ENCODE results near the gene PLPP3. TPM values are rescaled to one million over a fixed set of nuclear protein-coding genes. Genes with fewer than 3 reads are reported as not detected.
A peak's percentile ranks its signal among the peaks of the same experiment; 100 is the strongest.

Gene PLPP3
- total and polyA plus RNA-seq, 2 of the 8 experiments (the other 6 are each of a cell fraction or from before 2014, with no cell fraction given) = 33.2 to 42.0 TPM

- peak overlapping the region; percentile 90 for H2BK120ac ChIP-seq (replicated peaks; ENCODE audit: low read depth, low read length)
- ChIA-PET CTCF (ENCODE audit: partially characterized antibody) (interaction anchor here (0.6 to 4.0 kb wide), 13 partner anchors 11 to 410 kb away, joined by 3 to 31 read pairs (median 3); partner anchors contain the start of gene PLPP3), POLR2A (ENCODE audit: partially characterized antibody) (interaction anchor here (1.0 to 3.8 kb wide), 10 partner anchors 10 to 70 kb away, joined by 3 to 21 read pairs (median 4); partner anchors contain the start of gene PLPP3)
- no peak overlapping the region for H2BK20ac ChIP-seq (ENCODE audit: low read length)
- H4K91ac ChIP-seq (replicated peaks; ENCODE audit: insufficient read length, low read length) = peak overlapping the region; percentile 83
- H2BK12ac ChIP-seq (ENCODE audit: low read depth, low read length) = peak overlapping the region; percentile 63; the same call in 1 of the 2 replicates
- no peaks in the 10 kb centered on the region for H3K23me2 ChIP-seq (ENCODE audit: low read depth, low read length)
- no peak overlapping the region for H3K9ac ChIP-seq (replicated peaks in 1 of 4; ENCODE audit: extremely low read depth in 1 of 4, low read depth in 3 of 4, low read length in 3 of 4)
- H3K9me3 ChIP-seq (ENCODE audit: insufficient read depth in 2 of 2, low read depth in 1 of 2, low read length in 1 of 2) = no peaks in the 10 kb centered on the region
- H2BK15ac ChIP-seq (ENCODE audit: low read length) = no peak overlapping the region
- peak overlapping the region; percentile 44 to 65 for H3K4me2 ChIP-seq (ENCODE audit: insufficient read depth in 1 of 2, low read depth in 2 of 2, low read length in 2 of 2)
- H2AK5ac ChIP-seq (ENCODE audit: low read depth, low read length) = 0 out of 2 replicates have a peak overlapping the region, but pooled peaks have one; percentile 54
- H2AFZ ChIP-seq (ENCODE audit: low read length) = no peak overlapping the region
- H3K27me3 ChIP-seq (replicated peaks in 1 of 4; ENCODE audit: control insufficient read depth in 3 of 4, extremely low read depth in 1 of 4, insufficient read depth in 3 of 4, low read length in 3 of 4) = no peaks in the 10 kb centered on the region
- no peak overlapping the region for H3K23ac ChIP-seq (ENCODE audit: insufficient read length)
- WGBS, 2 experiments (ENCODE audit: extremely low coverage in 1 of 2, insufficient coverage in 1 of 2, insufficient read length in 1 of 2, insufficient replicate concordance in 2 of 2, low coverage in 1 of 2, low lambda C conversion rate in 2 of 2, missing lambda C conversion rate in 1 of 2) = 16% methylated on average over 2 of the region's 2 CpGs; no CpG with 5 or more reads in 1 of the 2 experiments
- no peak overlapping the region for H3K18ac ChIP-seq (ENCODE audit: extremely low read depth, low read length)
- peak overlapping the region; percentile 93 for H3K4ac ChIP-seq (replicated peaks; ENCODE audit: insufficient read length, low read depth, low read length)
- no peak overlapping the region for H3K14ac ChIP-seq (ENCODE audit: insufficient read length)
- H3K56ac ChIP-seq (replicated peaks; ENCODE audit: insufficient read length, low read depth, low read length) = no peak overlapping the region
- H4K5ac ChIP-seq (ENCODE audit: insufficient read length, low read depth, low read length) = peak overlapping the region; percentile 63
- no peaks in the 10 kb centered on the region; a peak in 1 of 8 replicates for H3K36me3 ChIP-seq (ENCODE audit: control insufficient read depth in 2 of 4, insufficient read depth in 4 of 4, low read length in 3 of 4)
- TF ChIP-seq CEBPB (IDR thresholded peaks at IDR 0.05; ENCODE audit: low read depth, low read length) (no peak), KDM4A (IDR thresholded peaks at IDR 0.05; ENCODE audit: low read depth, low read length, severe bottlenecking) (no peak), HDAC2 (IDR thresholded peaks at IDR 0.05; ENCODE audit: borderline replicate concordance in 1 of 2, low read depth in 2 of 2, low read length in 2 of 2) (no peak), FOSL1 (IDR thresholded peaks at IDR 0.05; ENCODE audit: insufficient read depth, low read depth, low read length) (no peak), EGR1 (IDR thresholded peaks at IDR 0.05; ENCODE audit: borderline replicate concordance, low read depth, low read length) (no peak), YY1 (IDR thresholded peaks at IDR 0.05; ENCODE audit: low read depth, low read length) (no peak), TBP (IDR thresholded peaks at IDR 0.05; ENCODE audit: low read depth, low read length) (no peak), BCL11A (IDR thresholded peaks at IDR 0.05; ENCODE audit: low read depth in 2 of 2, low read length in 2 of 2) (no peak), SRF (IDR thresholded peaks at IDR 0.05; ENCODE audit: low read depth, low read length) (no peak), EZH2 (IDR thresholded peaks at IDR 0.05; ENCODE audit: low read depth, low read length, severe bottlenecking) (no peak), POLR2AphosphoS5 (IDR thresholded peaks at IDR 0.05; ENCODE audit: low read depth, low read length) (no peak)
- FAIRE-seq (no peak), DNase-seq (ENCODE audit: low read depth in 1 of 2, low spot score in 2 of 2) (no peak)
- no peak overlapping the region for H4K8ac ChIP-seq (ENCODE audit: extremely low read depth, insufficient read depth, low read length)
- peaks cover 2 to 3% of the 10 kb centered on the region in 2 experiments for H4K20me1 ChIP-seq (replicated peaks in 1 of 2; ENCODE audit: control insufficient read depth in 1 of 2, insufficient read depth in 2 of 2, low read length in 2 of 2)
- peaks cover 7% of the 10 kb centered on the region for H3K79me1 ChIP-seq (ENCODE audit: low read depth, low read length)
- H3K27ac ChIP-seq (ENCODE audit: low read depth, low read length) = no peak overlapping the region
- H3K4me1 ChIP-seq (replicated peaks in 1 of 4; ENCODE audit: control insufficient read depth in 3 of 4, insufficient read depth in 4 of 4, low read length in 3 of 4) = peaks cover 5 to 47% (median 33%) of the 10 kb centered on the region in 4 experiments; a peak in 6 of 7 replicates
- H2BK5ac ChIP-seq (ENCODE audit: low read depth, low read length) = peak overlapping the region; percentile 46; the same call in 1 of the 2 replicates
- H3K79me2 ChIP-seq (ENCODE audit: control insufficient read depth in 1 of 2, insufficient read depth in 2 of 2, low read length in 2 of 2) = peaks cover 28 to 94% of the 10 kb centered on the region in 2 experiments
- H3K4me3 ChIP-seq (ENCODE audit: extremely low read depth in 1 of 4, insufficient read depth in 2 of 4, low read depth in 3 of 4, low read length in 4 of 4) = peak overlapping the region in 1 of 4 experiments; percentile 19; a peak in 1 of 8 replicates
Observed at GRCh38 chr1:56564615-56565014, 14.7 kb downstream of the PLPP3 start.

All from H1 (cell line).